ENCODE measurements around the gene PEX14. TPM values are rescaled to one million over a fixed set of nuclear protein-coding genes. Genes with fewer than 3 reads are reported as not detected.

Gene PEX14
- total RNA-seq, 3 donors from 2014 or later: 12.5 to 16.1 (median 14.8) TPM

DNA sequence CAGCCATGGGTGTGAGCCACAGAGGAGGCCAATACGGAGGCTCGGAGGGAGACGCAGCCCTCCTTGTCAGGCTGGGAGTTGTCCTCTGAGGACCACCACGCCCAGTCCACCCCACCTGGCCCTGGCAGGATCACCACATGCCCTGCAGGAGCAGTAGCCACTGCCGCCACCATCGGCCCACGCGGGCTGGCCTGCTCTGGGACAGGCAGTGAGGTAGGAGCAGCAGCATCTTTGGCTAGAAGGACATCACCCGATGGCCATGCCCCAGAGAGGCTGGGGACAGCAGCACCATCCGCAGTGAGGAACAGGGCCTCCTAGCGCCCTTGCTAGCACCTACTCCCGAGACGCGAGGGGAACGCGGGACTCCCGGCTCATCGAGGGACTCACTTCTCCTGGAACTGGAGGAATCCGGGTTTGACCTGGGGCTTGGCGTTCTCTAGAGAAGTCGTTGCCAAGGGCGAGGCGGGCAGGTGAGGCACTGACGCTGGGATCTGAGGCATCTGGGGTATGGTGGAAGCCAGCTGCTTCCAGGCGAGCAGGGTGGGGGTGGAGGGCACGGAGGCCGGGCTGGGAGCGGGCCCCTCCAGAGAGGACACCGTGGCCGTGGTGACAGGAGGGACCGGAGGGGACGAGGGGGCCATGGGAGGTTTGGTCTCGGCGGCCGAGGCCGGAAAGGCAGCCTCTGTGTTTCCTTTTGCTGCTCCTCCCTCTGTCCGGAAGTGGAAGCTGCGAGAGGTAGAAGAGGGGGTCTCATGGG is 172.8 kb downstream of the PEX14 start:
- intact Hi-C loops (cut with DNase I; ENCODE audit: low total_unique reads): no loop called here
- H3K9me3 ChIP-seq: no peaks in the 10 kb centered on the region
- no peaks in the 10 kb centered on the region for H3K36me3 ChIP-seq
- H3K27me3 ChIP-seq: no peaks in the 10 kb centered on the region
- no peak overlapping the region for H3K27ac ChIP-seq
- no peak overlapping the region for H3K4me3 ChIP-seq
- H3K4me1 ChIP-seq: no peaks in the 10 kb centered on the region
- no peak for DNase-seq (ENCODE audit: low spot score in 2 of 2)
- TF ChIP-seq POLR2AphosphoS5 (IDR thresholded peaks at IDR 0.05) (no peak), POLR2A (IDR thresholded peaks at IDR 0.05) (no peak)
- TF ChIP-seq, protein P1, sequence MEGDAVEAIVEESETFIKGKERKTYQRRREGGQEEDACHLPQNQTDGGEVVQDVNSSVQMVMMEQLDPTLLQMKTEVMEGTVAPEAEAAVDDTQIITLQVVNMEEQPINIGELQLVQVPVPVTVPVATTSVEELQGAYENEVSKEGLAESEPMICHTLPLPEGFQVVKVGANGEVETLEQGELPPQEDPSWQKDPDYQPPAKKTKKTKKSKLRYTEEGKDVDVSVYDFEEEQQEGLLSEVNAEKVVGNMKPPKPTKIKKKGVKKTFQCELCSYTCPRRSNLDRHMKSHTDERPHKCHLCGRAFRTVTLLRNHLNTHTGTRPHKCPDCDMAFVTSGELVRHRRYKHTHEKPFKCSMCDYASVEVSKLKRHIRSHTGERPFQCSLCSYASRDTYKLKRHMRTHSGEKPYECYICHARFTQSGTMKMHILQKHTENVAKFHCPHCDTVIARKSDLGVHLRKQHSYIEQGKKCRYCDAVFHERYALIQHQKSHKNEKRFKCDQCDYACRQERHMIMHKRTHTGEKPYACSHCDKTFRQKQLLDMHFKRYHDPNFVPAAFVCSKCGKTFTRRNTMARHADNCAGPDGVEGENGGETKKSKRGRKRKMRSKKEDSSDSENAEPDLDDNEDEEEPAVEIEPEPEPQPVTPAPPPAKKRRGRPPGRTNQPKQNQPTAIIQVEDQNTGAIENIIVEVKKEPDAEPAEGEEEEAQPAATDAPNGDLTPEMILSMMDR (IDR thresholded peaks at IDR 0.05): no peak

GRCh38 chr1:10648689-10649516 is 174.2 kb downstream of the PEX14 start:
- no peaks in the 10 kb centered on the region for H3K27me3 ChIP-seq
- no peak overlapping the region for H3K27ac ChIP-seq
- no peaks in the 10 kb centered on the region for H3K9me3 ChIP-seq
- DNase-seq (ENCODE audit: low spot score in 2 of 2): no peak
- intact Hi-C loops (cut with DNase I; ENCODE audit: low total_unique reads): no loop called here
- TF ChIP-seq POLR2A (IDR thresholded peaks at IDR 0.05) (no peak), POLR2AphosphoS5 (IDR thresholded peaks at IDR 0.05) (no peak)
- TF ChIP-seq, protein P1 (IDR thresholded peaks at IDR 0.05): no peak
- no peaks in the 10 kb centered on the region for H3K36me3 ChIP-seq
- no peaks in the 10 kb centered on the region for H3K4me1 ChIP-seq
- H3K4me3 ChIP-seq: no peak overlapping the region

DNA sequence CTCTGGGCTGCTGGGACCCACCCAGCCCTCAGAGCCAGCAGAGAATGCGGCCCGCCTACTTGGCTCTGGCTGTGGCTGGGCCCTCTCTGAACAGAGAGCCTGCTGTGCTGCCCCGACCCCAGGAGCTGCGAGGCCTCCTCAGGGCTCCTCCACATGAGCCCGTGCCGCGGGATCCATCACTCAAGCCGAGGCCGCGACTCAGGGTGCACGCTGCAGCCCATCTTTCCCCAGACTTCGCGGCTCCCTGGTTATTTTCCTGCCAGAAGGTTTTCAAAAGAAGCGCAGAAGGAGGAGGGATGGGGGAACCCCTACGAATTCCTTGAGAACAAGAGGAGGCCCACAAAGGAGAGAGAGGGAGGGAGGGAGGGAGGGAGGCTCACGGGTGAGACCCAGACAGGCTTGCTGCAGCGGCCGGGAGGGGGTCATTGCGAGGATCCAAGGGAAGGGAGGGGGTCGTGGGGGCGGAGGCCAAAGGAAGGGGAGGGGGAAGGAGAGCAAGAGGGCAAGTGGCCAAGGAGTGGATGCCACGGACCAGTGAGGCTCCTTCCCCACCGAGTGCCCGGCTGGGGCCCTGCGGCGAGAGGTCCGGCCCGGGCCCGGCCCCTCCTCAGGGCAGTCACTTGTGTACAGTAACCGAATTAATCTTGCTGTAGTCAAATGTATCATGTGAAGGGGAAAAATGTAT is 174.9 kb downstream of the PEX14 start:
- H3K4me1 ChIP-seq: no peaks in the 10 kb centered on the region
- H3K4me3 ChIP-seq: no peak overlapping the region
- TF ChIP-seq POLR2A (IDR thresholded peaks at IDR 0.05) (no peak), POLR2AphosphoS5 (IDR thresholded peaks at IDR 0.05) (no peak)
- TF ChIP-seq, protein P1 (IDR thresholded peaks at IDR 0.05): no peak
- no peaks in the 10 kb centered on the region for H3K27me3 ChIP-seq
- intact Hi-C loops (cut with DNase I; ENCODE audit: low total_unique reads): no loop called here
- DNase-seq (ENCODE audit: low spot score in 2 of 2): no peak
- H3K36me3 ChIP-seq: no peaks in the 10 kb centered on the region
- H3K27ac ChIP-seq: no peak overlapping the region
- no peaks in the 10 kb centered on the region for H3K9me3 ChIP-seq

GRCh38 chr1:10650556-10651388 is 176.0 kb downstream of the PEX14 start:
- Histone ChIP-seq H3K36me3 (no peaks in the 10 kb centered on the region), H3K4me1 (no peaks in the 10 kb centered on the region), H3K9me3 (no peaks in the 10 kb centered on the region), H3K4me3 (no peak overlapping the region), H3K27me3 (no peaks in the 10 kb centered on the region), H3K27ac (no peak overlapping the region)
- DNase-seq (ENCODE audit: low spot score in 2 of 2): no peak
- intact Hi-C loops (cut with DNase I; ENCODE audit: low total_unique reads): no loop called here
- TF ChIP-seq, protein P1 (IDR thresholded peaks at IDR 0.05): no peak
- TF ChIP-seq POLR2AphosphoS5 (IDR thresholded peaks at IDR 0.05): no peak
- TF ChIP-seq POLR2A (IDR thresholded peaks at IDR 0.05): no peak

Measured in breast epithelium (tissue), 4 donors.